Activated CD4-positive, alpha-beta T cell treated with anti-CD3 and anti-CD28 coated beads, Interleukin-2, Interleukin-6, amounts not matched to agents 100 ng/mL and 50 ng/mL, durations not matched to agents 16 hours and 8 hours (primary cell): Measurements from ENCODE around the gene ZNF234.
"Not testable (repeated sequence)": the region's sequence is repeated elsewhere in the genome, so short reads cannot be mapped to it uniquely, and the experiment has no call there.

Source experiments
- DNase-seq: peaks from one replicate; pipeline ENCODE4 v3.0.0-alpha.2; 2020

Gene ZNF234

GRCh38 chr19:44182145-44182544 is 40.8 kb downstream of the ZNF234 start:
- DNase-seq, result no peak

- DNase-seq, result no peak
Observed at GRCh38 chr19:44190020-44190419, 48.7 kb downstream of the ZNF234 start.

GRCh38 chr19:44192127-44192526 is 50.8 kb downstream of the ZNF234 start:
- no peak for DNase-seq

GRCh38 chr19:44196772-44197171 is 55.4 kb downstream of the ZNF234 start:
- DNase-seq, result no peak

GRCh38 chr19:44202470-44202869 is 61.1 kb downstream of the ZNF234 start:
- DNase-seq, result no peak

- DNase-seq, result no peak
Observed at GRCh38 chr19:44202974-44203373, 61.6 kb downstream of the ZNF234 start.

GRCh38 chr19:44203877-44204276 is 62.5 kb downstream of the ZNF234 start:
- DNase-seq, result not testable (repeated sequence)

GRCh38 chr19:44204772-44205171 is 63.4 kb downstream of the ZNF234 start:
- no peak for DNase-seq

GRCh38 chr19:44207126-44207803 is 65.9 kb downstream of the ZNF234 start:
- peak; percentile 91 for DNase-seq
